OCI-LY3 (cell line): ENCODE data around the gene RNF187.

ENCODE experiments used
- H2AFZ ChIP-seq: fragments of 200-600, 300-600 bp; shearing (Covaris generic); 2 replicates; pipeline ENCODE4 v1.6.0; 2014; ENCODE audit warnings: antibody characterized with exemption, low read depth, low read length
- H3K27ac ChIP-seq: fragments of 200-600, 300-600 bp; sonication (generic); 2 replicates; pipeline ENCODE4 v1.5.1; 2014; ENCODE audit warnings: mild to moderate bottlenecking, low read length, moderate library complexity, mixed read lengths
- H3K27me3 ChIP-seq: fragments of 200-600, 300-600 bp; sonication (generic); 2 replicates; pipeline ENCODE4 v1.6.1; 2014; ENCODE audit warnings: low read depth, low read length, mixed read lengths
- H3K36me3 ChIP-seq: fragments of 200-600, 300-600 bp; sonication (generic); replicated peaks from 2 replicates; pipeline ENCODE3; 2014; ENCODE audit warnings: low read depth, low read length, mixed read lengths
- H3K4me1 ChIP-seq: fragments of 300-600, 200-600 bp; sonication (generic); 2 replicates; pipeline ENCODE4 v1.6.1; 2014; ENCODE audit warnings: low read length, mixed read lengths
- H3K4me2 ChIP-seq: fragments of 200-600, 300-600 bp; sonication (generic); 2 replicates; pipeline ENCODE4 v1.6.1; 2014; ENCODE audit warnings: low read length, mixed read lengths
- H3K4me3 ChIP-seq: fragments of 300-600, 200-600 bp; sonication (generic); 2 replicates; pipeline ENCODE4 v1.5.1; 2014; ENCODE audit warnings: antibody characterized with exemption, mild to moderate bottlenecking, low read length, moderate library complexity
- H3K79me2 ChIP-seq: fragments of 300-600, 200-600 bp; shearing (Covaris generic); 2 replicates; pipeline ENCODE4 v1.6.1; 2014; ENCODE audit warnings: mild to moderate bottlenecking, low read length, mixed read lengths
- H3K9ac ChIP-seq: fragments of 300-600, 200-600 bp; shearing (Covaris generic); 2 replicates; pipeline ENCODE4 v1.6.0; 2014; ENCODE audit warnings: mild to moderate bottlenecking, low read length, moderate library complexity
- H3K9me3 ChIP-seq: fragments of 200-600, 300-600 bp; shearing (Covaris generic); 2 replicates; pipeline ENCODE4 v1.6.1; 2014; ENCODE audit warnings: low read length, mixed read lengths; ENCODE audit not compliant: insufficient read depth
- H4K20me1 ChIP-seq: fragments of 200-600, 300-600 bp; sonication (generic); 2 replicates; pipeline ENCODE4 v1.6.1; 2016; ENCODE audit warnings: low read length, mixed read lengths; ENCODE audit not compliant: insufficient read depth
- CTCF ChIP-seq: fragments of 200-600, 300-600 bp; sonication (generic); IDR thresholded peaks from 2 replicates; pipeline ENCODE4 v1.5.1; 2014; ENCODE audit warnings: antibody characterized with exemption, low read length, low read depth
- EZH2phosphoT487 ChIP-seq: fragments of 200-600 bp; shearing (Covaris generic); IDR thresholded peaks from 2 replicates; pipeline ENCODE4 v1.6.1; 2018; ENCODE audit warnings: antibody characterized with exemption, mixed run types, low read depth

RNF187 gene

GRCh38 chr1:228474507-228474906 is 12.7 kb upstream of the RNF187 start:
- Histone ChIP-seq H3K36me3 (no peaks in the 10 kb centered on the region), H3K27ac (no peak overlapping the region), H3K4me1 (no peaks in the 10 kb centered on the region), H3K9ac (no peak overlapping the region), H3K4me2 (no peak overlapping the region), H3K4me3 (no peak overlapping the region), H3K79me2 (no peaks in the 10 kb centered on the region), H2AFZ (no peak overlapping the region), H4K20me1 (no peaks in the 10 kb centered on the region), H3K9me3 (no peaks in the 10 kb centered on the region), H3K27me3 (no peaks in the 10 kb centered on the region)
- TF ChIP-seq CTCF (no peak), EZH2phosphoT487 (no peak)

GRCh38 chr1:228475812-228476211 is 11.4 kb upstream of the RNF187 start:
- Histone ChIP-seq H3K9me3 (no peaks in the 10 kb centered on the region), H3K4me3 (no peak overlapping the region), H3K9ac (no peak overlapping the region), H3K4me2 (no peak overlapping the region), H2AFZ (no peak overlapping the region), H3K79me2 (no peaks in the 10 kb centered on the region), H3K36me3 (no peaks in the 10 kb centered on the region), H4K20me1 (no peaks in the 10 kb centered on the region), H3K4me1 (no peaks in the 10 kb centered on the region), H3K27me3 (no peaks in the 10 kb centered on the region), H3K27ac (no peak overlapping the region)
- TF ChIP-seq CTCF (no peak), EZH2phosphoT487 (no peak)

- Histone ChIP-seq H3K36me3 (no peaks in the 10 kb centered on the region), H3K9ac (no peak overlapping the region), H3K27me3 (no peaks in the 10 kb centered on the region), H3K4me3 (no peak overlapping the region), H3K4me2 (no peak overlapping the region), H3K27ac (no peak overlapping the region), H2AFZ (no peak overlapping the region), H3K4me1 (no peaks in the 10 kb centered on the region), H4K20me1 (no peaks in the 10 kb centered on the region), H3K79me2 (no peaks in the 10 kb centered on the region), H3K9me3 (no peaks in the 10 kb centered on the region)
- TF ChIP-seq CTCF (no peak), EZH2phosphoT487 (no peak)
Observed at GRCh38 chr1:228477263-228477662, 9.9 kb upstream of the RNF187 start.

GRCh38 chr1:228478326-228478725 is 8.9 kb upstream of the RNF187 start:
- Histone ChIP-seq H3K79me2 (no peaks in the 10 kb centered on the region), H3K36me3 (no peaks in the 10 kb centered on the region), H3K4me1 (no peaks in the 10 kb centered on the region), H3K27me3 (no peaks in the 10 kb centered on the region), H3K4me2 (no peak overlapping the region), H3K9me3 (no peaks in the 10 kb centered on the region), H4K20me1 (no peaks in the 10 kb centered on the region), H3K27ac (no peak overlapping the region), H2AFZ (no peak overlapping the region), H3K4me3 (no peak overlapping the region), H3K9ac (no peak overlapping the region)
- TF ChIP-seq CTCF (no peak), EZH2phosphoT487 (no peak)
